Transverse colon (tissue), 4 donors: ENCODE results near the gene PANK4. TPM values are rescaled to one million over a fixed set of nuclear protein-coding genes. Genes with fewer than 3 reads are reported as not detected.

Experiments
- DNase-seq: peaks from one replicate; pipeline ENCODE4 v3.0.0-alpha.2; 2019
- H3K27ac ChIP-seq, 4 donors: fragments of 200-600 bp; sonication (generic); 2 replicates each; pipeline ENCODE4 v1.5.1; 2016 to 2018; ENCODE audit warnings: inconsistent platforms in 4 of 4
- H3K27me3 ChIP-seq: fragments of 200-600 bp; sonication (generic); 2 replicates; pipeline ENCODE4 v1.5.1; 2017; ENCODE audit warnings: inconsistent platforms
- H3K36me3 ChIP-seq, 4 donors: fragments of 200-600 bp; sonication (generic); 2 replicates each; pipeline ENCODE4 v1.5.1; 2017 to 2019; ENCODE audit warnings: inconsistent platforms in 4 of 4
- H3K4me1 ChIP-seq, 4 donors: fragments of 200-600 bp; sonication (generic); 2 replicates each; pipeline ENCODE4 v1.5.1; 2017 to 2020; ENCODE audit warnings: inconsistent platforms in 4 of 4
- H3K4me3 ChIP-seq, 4 donors: fragments of 200-600 bp; sonication (generic); 1 replicate in 1 of 4; 2 replicates in 3 of 4; pipeline versions ENCODE4 v1.5.1 to v1.6.1; 2017 to 2019; ENCODE audit warnings: inconsistent platforms in 4 of 4
- H3K9me3 ChIP-seq, 2 donors: fragments of 200-600 bp; sonication (generic); 2 replicates each; pipeline ENCODE4 v1.5.1; 2017 to 2019; ENCODE audit warnings: inconsistent platforms in 2 of 2
- CTCF ChIP-seq, 5 experiments: fragments of 200-600 bp in 3 of 5; fragments of 450-650 bp in 2 of 5; sonication (generic) in 3 of 5; IDR thresholded peaks; 1 replicate in 2 of 5; 2 replicates in 3 of 5; pipeline ENCODE4 v1.5.1; 2016 to 2017; ENCODE audit warnings: antibody characterized with exemption in 5 of 5, inconsistent platforms in 3 of 5, mild to moderate bottlenecking in 2 of 5, moderate library complexity in 1 of 5
- EP300 ChIP-seq: sonication (generic); formaldehyde crosslinking; IDR thresholded peaks from one replicate; pipeline ENCODE4 v1.6.1; 2017; ENCODE audit warnings: antibody characterized with exemption, low read depth
- POLR2A ChIP-seq: fragments of 450-650 bp; IDR thresholded peaks from one replicate; pipeline ENCODE4 v1.6.1; 2016; ENCODE audit warnings: antibody characterized with exemption, mild to moderate bottlenecking, moderate library complexity
- POLR2AphosphoS5 ChIP-seq, 3 donors: sonication (generic); formaldehyde crosslinking; IDR thresholded peaks; one replicate each; pipeline ENCODE4 v1.6.1; 2016; ENCODE audit warnings: antibody characterized with exemption in 3 of 3
- WGBS, 2 donors: methylation state at CpG; one replicate each; pipeline ENCODE4 v1.1.5; 2018; ENCODE audit warnings: low coverage in 1 of 2; 5-methylcytosine and 5-hydroxymethylcytosine counted together
- in situ Hi-C, 4 donors: fragments of 200-750 bp; cut with MboI; loops; one replicate each; pipeline versions ENCODE4 v1.15.0 to v1.15.1; 2017; ENCODE audit warnings: low sequenced_read_pairs in 3 of 4, low pct_ligation_motif_present in 1 of 4, low pct_unique_long_range_greater_than_20kb in 1 of 4
- intact Hi-C: fragments of 100-400 bp; cut with DNase I; formaldehyde crosslinking; loops from one replicate; pipeline ENCODE4 v1.15.1; 2023; ENCODE audit warnings: low total_unique reads
- total RNA-seq, 4 donors: library from RNA; depleted of rRNA; stranded (reverse); fragments of >200 nt; gene quantifications; one replicate each; pipeline ENCODE4 v1.1.0, GENCODE V29; 2016

Gene PANK4
- total RNA-seq, 4 donors from 2014 or later: 41.1 to 58.3 (median 47.3) TPM

- H3K4me1 ChIP-seq: peaks cover 27 to 85% (median 70%) of the 10 kb centered on the region in 4 donors
- TF ChIP-seq POLR2AphosphoS5 (IDR thresholded peaks at IDR 0.05): no peak
- TF ChIP-seq CTCF (IDR thresholded peaks at IDR 0.05): no peak
- TF ChIP-seq EP300: no peak
- no peak for TF ChIP-seq POLR2A
Observed at GRCh38 chr1:2544875-2545640, 18.7 kb upstream of the PANK4 start.

DNA sequence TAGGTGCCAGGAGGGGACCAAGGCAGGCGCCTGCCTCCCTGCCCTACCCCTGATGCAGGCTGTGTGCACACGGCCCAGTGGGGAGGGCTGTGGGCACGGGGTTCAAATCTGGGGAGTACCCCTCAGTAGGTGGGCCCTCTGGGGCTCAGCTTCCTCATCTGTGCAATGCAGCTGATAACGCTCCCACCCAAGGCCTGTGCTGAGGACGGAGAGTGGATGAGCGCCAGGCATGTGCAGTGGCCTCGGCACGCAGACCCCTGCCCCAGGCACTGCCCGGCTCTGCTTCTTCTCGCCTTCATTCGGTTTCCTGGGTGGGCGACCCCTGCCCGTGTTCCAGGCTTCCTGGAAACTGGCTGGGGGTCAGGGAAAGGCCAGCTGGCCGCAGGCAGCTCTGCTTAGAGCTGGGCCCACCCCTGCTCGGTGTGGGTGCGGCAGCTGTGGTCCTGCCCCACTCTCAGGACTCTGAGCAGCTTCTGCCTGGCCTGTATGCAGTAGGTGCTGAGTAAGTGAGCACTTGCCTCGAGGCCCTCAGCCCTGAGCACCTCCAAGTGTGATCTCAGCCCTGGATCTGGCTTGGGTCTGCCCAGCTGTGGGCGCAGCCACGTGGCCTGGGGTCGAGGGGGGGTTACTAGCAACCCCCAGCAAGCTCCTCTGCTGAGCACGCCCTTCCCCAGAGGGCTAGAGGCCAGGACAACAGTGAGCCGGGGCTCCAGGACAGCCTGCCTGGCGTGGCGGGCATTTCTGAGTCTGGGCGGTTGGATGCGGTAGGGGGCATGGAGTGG lies 17.9 kb upstream of the PANK4 start:
- no peak for TF ChIP-seq POLR2AphosphoS5 (IDR thresholded peaks at IDR 0.05)
- TF ChIP-seq EP300: no peak
- no peak for TF ChIP-seq CTCF (IDR thresholded peaks at IDR 0.05)
- TF ChIP-seq POLR2A: no peak
- H3K27me3 ChIP-seq: peaks cover 17% of the 10 kb centered on the region
- DNase-seq: no peak
- no peaks in the 10 kb centered on the region for H3K36me3 ChIP-seq
- H3K27ac ChIP-seq: peak overlapping the region in 3 of 4 donors; percentile 5 to 96 (median 95)
- WGBS, 2 donors: 68% methylated on average over 16 of the region's 26 CpGs; no CpG with 5 or more reads in 1 of the 2 donors
- H3K4me1 ChIP-seq: peaks cover 25 to 77% (median 67%) of the 10 kb centered on the region in 4 donors
- H3K9me3 ChIP-seq: no peaks in the 10 kb centered on the region
- no peak overlapping the region for H3K4me3 ChIP-seq
- in situ Hi-C loops (loop anchor here in 1 of 4 donors (10.0 to 25.0 kb wide), 2 partner anchors 129 to 357 kb away; partner anchors contain the start of genes FAAP20 and PEX10), intact Hi-C loops (loop anchor here (5.0 kb wide), 1 partner anchor 67 kb away; the partner anchor contains the start of gene PLCH2)

More at GRCh38 chr1:2544875-2545640, 18.7 kb upstream of the PANK4 start:
- intact Hi-C loops (loop anchor here (5.0 kb wide), 2 partner anchors 68 to 128 kb away; partner anchors contain the start of gene PLCH2), in situ Hi-C loops (loop anchor here in 1 of 4 donors (10.0 to 25.0 kb wide), 2 partner anchors 130 to 358 kb away; partner anchors contain the start of genes FAAP20 and PEX10)
- H3K4me3 ChIP-seq: no peak overlapping the region
- 51% methylated on average over 19 of the region's 19 CpGs; no CpG with 5 or more reads in 1 of the 2 donors for WGBS, 2 donors
- no peaks in the 10 kb centered on the region for H3K36me3 ChIP-seq
- H3K27ac ChIP-seq: peak overlapping the region; percentile 95 to 96 (median 96)
- peaks cover 12% of the 10 kb centered on the region for H3K27me3 ChIP-seq
- no peak for DNase-seq
- no peaks in the 10 kb centered on the region for H3K9me3 ChIP-seq

GRCh38 chr1:2543543-2544092 lies 17.2 kb upstream of the PANK4 start:
- intact Hi-C loops: loop anchor here (5.0 kb wide), 1 partner anchor 66 kb away; the partner anchor contains the start of gene PLCH2
- WGBS, 2 donors: 13 to 35% methylated on average over 3 to 16 of the region's 26 CpGs
- Histone ChIP-seq H3K27ac (peak overlapping the region in 2 of 4 donors; percentile 5 to 96), H3K36me3 (no peaks in the 10 kb centered on the region), H3K27me3 (peaks cover 17% of the 10 kb centered on the region), H3K4me1 (peaks cover 20 to 72% (median 62%) of the 10 kb centered on the region in 4 donors), H3K9me3 (no peaks in the 10 kb centered on the region), H3K4me3 (no peak overlapping the region)
- in situ Hi-C loops: loop anchor here in 1 of 4 donors (10.0 to 25.0 kb wide), 2 partner anchors 129 to 356 kb away; partner anchors contain the start of genes FAAP20 and PEX10
- TF ChIP-seq EP300 (no peak), POLR2A (no peak), POLR2AphosphoS5 (IDR thresholded peaks at IDR 0.05) (no peak), CTCF (IDR thresholded peaks at IDR 0.05) (no peak)
- DNase-seq: peak; percentile 43
